GM19395 (cell line): Measurements from ENCODE around the gene CHRNE.
"Not testable (repeated sequence)": the region's sequence is repeated elsewhere in the genome, so short reads cannot be mapped to it uniquely, and the experiment has no call there.

Experiments
- ATAC-seq: cut with Tn5 transposase; IDR thresholded peaks from one replicate; pipeline ENCODE4 v1.9.1; 2021; ENCODE audit warnings: mild to moderate bottlenecking, moderate library complexity; ENCODE audit not compliant: unreplicated experiment

CHRNE gene

DNA sequence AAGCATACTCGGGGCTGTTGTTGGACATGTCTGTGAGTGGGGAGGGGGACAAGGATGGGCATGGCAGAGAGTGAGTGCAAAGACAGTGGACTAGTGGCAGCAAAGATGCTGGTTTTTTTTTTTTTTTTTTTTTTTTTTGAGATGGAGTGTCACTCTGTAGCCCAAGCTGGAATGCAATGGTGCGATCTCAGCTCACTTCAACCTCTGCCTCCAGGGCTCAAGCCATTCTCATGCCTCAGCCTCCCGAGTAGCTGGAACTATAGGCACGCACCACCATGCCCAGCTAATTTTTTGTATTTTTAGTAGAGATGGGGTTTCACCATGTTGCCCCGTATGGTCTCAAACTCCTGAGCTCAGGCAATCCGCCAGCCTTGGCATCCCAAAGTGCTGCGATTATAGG is 45.6 kb downstream of the CHRNE start:
- not testable (repeated sequence) for ATAC-seq

DNA sequence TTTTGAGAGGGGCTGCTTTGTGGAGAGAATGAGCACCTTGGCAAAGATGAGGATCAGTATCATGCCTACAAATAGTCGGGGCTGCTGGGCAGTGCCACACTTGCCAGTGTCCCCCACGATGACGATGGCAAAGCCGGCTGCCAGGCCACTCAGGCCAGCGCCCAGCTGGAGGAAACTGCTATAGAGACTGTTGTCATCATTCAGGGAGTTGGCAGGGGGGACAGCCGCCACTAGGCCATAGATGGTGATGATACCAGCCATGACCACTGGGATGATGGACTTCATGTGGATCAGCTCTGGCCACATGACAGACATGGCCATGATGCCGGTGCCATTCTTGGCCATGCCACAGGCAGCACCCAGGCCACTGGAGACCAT is 46.0 kb downstream of the CHRNE start:
- no peak for ATAC-seq

DNA sequence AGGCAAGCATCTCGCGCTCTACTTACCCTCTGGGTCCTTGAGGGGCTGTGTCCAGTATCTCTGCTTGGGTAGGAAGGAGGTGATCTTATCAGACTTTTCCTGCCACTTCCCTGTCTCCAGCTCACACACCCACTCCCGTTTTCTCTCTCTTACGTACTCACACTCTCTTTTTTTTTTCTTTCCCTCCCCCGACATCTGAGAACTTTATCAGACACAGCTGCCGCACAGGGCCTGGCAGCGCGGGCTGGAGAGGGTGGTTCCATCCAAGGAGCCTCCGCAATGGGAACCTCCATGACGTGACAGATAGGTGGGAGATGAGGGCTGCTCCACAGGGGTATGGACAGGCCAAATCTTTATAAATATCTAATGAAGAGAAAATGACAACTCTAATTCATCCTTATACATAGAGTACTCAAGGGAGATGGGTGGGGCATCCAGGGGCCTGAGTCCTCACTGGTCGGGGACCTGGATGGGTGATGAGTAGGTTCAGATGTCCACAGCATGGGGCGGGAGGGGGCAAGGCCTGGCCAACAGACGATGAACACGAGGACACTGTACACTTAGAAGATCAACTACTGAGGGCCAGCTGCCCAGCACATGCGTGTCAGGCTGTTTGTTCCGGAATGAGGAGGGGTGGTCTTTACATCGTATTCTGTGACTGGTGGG is 46.5 kb downstream of the CHRNE start:
- ATAC-seq, result no peak

DNA sequence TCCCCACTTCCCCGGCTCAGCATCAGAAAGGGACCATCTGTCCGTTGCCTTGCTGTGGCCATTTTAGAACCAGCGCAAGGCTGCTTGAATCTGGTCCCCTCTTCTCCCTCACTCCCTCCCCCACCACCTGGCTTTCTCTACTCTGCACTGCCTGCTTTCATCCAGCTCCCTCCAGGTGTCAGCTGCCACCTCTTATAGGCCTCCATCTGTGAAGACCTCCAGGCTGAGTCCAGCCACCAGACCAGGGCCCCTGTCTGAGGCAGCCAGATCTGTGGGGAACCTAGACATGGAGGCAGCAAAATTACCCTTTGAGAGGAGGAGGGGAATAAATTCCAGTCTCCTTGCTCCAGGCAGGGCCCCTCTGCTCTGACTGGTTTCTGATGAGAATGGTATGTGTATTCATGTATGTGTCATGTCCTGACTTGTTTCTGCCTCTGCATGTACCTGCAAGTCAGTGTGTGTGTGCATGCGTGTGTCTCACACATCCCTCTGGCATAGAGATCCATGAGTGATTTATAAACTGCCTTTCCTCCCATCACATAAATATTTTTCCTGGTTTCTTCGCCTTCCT is 48.7 kb downstream of the CHRNE start:
- ATAC-seq, result no peak

DNA sequence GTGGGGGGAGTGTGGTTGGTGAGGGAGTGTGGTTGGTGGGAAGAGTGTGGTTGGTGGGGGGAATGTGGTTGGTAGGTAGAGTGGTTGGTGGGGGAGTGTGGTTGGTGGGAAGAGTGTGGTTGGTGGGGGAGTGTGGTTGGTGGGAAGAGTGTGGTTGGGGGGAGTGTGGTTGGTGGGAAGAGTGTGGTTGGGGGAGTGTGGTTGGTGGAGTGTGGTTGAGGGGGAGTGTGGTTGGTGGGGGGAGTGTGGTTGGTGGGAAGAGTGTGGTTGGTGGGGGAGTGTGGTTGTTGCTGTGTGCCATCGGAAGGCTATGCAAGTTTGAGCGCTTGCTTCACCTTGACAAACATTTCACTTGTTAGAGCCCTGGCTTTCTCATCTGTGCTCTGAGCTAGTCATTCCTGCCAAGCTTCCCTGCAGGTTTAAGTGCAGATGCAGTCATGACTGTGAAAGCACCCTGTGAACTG is 49.7 kb downstream of the CHRNE start:
- no peak for ATAC-seq

DNA sequence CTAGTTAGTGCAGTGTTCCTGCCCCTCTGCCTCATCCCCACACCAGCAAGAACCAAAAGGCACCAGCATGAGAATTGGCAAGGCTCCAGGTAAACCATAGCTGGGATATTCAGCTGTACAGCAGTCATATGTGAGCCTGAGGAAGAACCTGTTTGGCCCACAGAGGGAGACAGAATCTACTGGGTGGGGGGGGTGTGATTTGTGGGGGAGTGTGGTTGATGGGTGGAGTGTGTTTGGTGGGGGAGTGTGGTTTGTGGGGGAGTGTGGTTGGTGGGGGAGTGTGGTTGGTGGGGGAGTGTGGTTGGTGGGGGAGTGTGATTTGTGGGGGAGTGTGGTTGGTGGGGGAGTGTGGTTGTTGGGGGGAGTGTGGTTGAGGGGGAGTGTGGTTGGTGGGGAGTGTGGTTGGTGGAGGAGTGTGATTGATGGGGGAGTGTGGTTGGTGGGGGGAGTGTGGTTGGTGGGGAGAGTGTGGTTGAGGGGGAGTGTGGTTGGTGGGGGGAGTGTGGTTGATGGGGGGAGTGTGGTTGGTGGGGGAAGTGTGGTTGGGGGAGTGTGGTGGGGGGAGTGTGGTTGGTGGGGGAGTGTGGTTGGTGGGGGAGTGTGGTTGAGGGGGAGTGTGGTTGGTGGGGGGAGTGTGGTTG is 50.2 kb downstream of the CHRNE start:
- ATAC-seq, result no peak

DNA sequence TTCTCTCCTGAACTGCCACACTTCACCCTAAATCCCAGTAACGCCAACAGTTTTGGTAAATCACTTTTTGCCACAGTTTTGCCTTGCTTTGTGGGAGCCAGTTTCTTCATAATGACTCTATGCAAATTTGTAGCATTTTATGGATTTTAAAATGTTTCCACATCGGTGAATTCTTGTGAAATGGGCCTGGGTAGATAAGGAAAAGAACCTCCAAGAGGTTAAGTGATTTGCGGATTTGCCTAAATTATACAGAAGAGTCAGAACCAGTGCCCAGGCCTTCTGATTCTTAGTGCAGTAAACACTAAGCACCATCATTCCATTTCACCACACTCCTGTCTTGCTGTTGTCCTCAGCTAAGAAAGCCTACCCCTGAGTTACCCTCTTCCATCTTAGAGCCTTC is 51.8 kb downstream of the CHRNE start:
- no peak for ATAC-seq

DNA sequence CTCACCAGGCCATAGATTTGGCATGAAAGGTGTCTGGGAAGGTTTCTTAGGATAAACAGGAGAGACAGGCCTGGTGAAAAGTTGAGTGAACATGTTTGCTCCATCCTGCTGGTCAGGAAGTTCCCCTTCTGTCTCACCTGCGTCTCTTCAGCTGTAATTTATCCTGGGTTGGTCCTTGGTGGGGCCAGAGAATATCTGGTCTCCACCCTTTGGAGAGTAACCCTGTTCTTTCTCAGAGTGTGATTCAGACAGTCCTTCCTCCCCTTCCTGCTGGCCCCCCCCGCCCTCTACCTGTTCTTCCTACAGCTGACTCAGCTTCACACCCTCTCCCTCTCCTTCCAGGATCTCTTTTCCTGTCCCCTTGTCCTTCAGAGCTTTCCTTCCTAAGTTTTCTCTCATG is 52.7 kb downstream of the CHRNE start:
- ATAC-seq, result no peak

DNA sequence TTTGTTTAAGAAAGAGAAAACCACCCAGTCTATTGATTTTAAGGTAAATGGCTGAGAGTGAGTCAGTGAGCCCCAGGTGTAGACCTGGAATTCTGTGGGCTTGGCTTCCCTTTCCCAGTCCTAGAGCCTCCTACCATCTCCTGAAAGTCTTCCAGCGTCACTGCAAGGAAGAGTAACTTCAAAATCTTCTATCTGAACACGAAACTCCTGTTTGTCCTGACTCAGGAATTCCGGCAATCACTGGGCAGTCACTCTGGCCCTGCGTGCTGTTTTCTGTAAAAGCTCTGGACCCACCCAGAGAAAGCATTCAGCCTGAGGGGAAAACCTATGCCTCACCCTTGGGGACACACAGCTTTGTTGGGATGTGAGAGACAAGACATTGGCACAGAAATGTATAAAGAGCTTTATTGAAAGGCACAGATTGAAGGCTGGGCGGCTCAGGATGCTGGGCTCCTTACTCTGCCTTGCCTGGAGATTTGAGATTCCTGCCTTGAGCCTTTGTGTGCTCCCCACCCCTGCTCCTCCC is 53.8 kb downstream of the CHRNE start:
- no peak for ATAC-seq
